HFFc6 (cell line): Measurements from ENCODE around the gene WDR31. TPM values are rescaled to one million over a fixed set of nuclear protein-coding genes. Genes with fewer than 3 reads are reported as not detected.
"Not testable (repeated sequence)": the region's sequence is repeated elsewhere in the genome, so short reads cannot be mapped to it uniquely, and the experiment has no call there.

Source experiments
- DNase-seq: peaks from one replicate; pipeline ENCODE4 v3.0.0-alpha.2; 2018
- H3K27ac Mint-ChIP-seq: 2 replicates; pipeline ENCODE4 v1.8.0; 2020; ENCODE audit warnings: mild to moderate bottlenecking, mixed read lengths
- H3K27me3 Mint-ChIP-seq: 2 replicates; pipeline ENCODE4 v1.8.0; 2021; ENCODE audit warnings: mild to moderate bottlenecking, moderate library complexity, mixed read lengths; ENCODE audit not compliant: insufficient read depth
- H3K36me3 Mint-ChIP-seq: 2 replicates; pipeline ENCODE4 v1.8.0; 2021; ENCODE audit warnings: low read depth, mixed read lengths
- H3K4me1 Mint-ChIP-seq: 2 replicates; pipeline ENCODE4 v1.8.0; 2020; ENCODE audit warnings: low read depth, mixed read lengths
- H3K4me3 Mint-ChIP-seq: 2 replicates; pipeline ENCODE4 v1.8.0; 2020; ENCODE audit warnings: mild to moderate bottlenecking, moderate library complexity, mixed read lengths
- H3K9me3 Mint-ChIP-seq: 2 replicates; pipeline ENCODE4 v1.8.0; 2020; ENCODE audit warnings: mild to moderate bottlenecking, mixed read lengths
- total RNA-seq, 6 experiments: library from RNA; stranded (reverse); fragmentation: NEBNext Ultra II Directional; extraction: Animal tissue kit (Norgen Biotek cat#: 25700); gene quantifications; 2 replicates in 1 of 6; 3 replicates in 5 of 6; pipeline ENCODE4 v1.2.3, GENCODE V29; 2021
- TF ChIP-seq, protein P1 (sequence below): fragments of 200-600 bp; sonication (generic); IDR thresholded peaks from 2 replicates; pipeline ENCODE4 v1.5.0; 2021; ENCODE audit warnings: antibody characterized with exemption, mild to moderate bottlenecking

Gene WDR31
- total RNA-seq, 6 experiments from 2014 or later, result 0.84 to 1.6 (median 1.0) TPM

DNA sequence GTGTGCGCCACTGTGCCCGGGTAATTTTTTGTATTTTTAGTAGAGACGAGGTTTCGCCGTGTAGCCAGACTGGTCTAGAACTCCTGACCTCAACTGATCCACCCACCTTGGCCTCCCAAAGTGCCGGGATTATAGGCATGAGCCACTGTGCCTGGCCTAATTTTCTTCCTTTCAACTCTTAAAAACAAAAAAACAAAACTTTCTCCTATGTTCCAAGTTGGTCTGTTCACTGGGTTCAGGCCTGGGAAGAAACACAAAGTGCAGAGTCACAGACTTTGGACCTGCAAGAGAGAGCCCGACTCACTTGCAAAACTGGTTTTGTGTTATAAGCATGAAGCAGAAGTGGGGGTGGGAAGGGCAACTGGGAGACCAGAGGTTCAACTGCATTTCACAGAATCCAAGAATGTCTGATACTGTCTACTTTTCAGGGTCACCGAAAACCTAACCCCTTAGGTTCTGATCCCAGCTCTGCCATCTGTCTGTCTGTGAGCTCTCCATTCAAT, 41.9 kb upstream of the WDR31 start:
- Mint-ChIP-seq H3K27me3 (peaks cover 3% of the 10 kb centered on the region; the same call in 1 of the 2 replicates), H3K36me3 (peaks cover 10% of the 10 kb centered on the region), H3K27ac (no peak overlapping the region), H3K4me1 (no peaks in the 10 kb centered on the region), H3K9me3 (no peaks in the 10 kb centered on the region), H3K4me3 (no peak overlapping the region)
- no peak for DNase-seq
- TF ChIP-seq, protein P1, sequence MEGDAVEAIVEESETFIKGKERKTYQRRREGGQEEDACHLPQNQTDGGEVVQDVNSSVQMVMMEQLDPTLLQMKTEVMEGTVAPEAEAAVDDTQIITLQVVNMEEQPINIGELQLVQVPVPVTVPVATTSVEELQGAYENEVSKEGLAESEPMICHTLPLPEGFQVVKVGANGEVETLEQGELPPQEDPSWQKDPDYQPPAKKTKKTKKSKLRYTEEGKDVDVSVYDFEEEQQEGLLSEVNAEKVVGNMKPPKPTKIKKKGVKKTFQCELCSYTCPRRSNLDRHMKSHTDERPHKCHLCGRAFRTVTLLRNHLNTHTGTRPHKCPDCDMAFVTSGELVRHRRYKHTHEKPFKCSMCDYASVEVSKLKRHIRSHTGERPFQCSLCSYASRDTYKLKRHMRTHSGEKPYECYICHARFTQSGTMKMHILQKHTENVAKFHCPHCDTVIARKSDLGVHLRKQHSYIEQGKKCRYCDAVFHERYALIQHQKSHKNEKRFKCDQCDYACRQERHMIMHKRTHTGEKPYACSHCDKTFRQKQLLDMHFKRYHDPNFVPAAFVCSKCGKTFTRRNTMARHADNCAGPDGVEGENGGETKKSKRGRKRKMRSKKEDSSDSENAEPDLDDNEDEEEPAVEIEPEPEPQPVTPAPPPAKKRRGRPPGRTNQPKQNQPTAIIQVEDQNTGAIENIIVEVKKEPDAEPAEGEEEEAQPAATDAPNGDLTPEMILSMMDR, result no peak

DNA sequence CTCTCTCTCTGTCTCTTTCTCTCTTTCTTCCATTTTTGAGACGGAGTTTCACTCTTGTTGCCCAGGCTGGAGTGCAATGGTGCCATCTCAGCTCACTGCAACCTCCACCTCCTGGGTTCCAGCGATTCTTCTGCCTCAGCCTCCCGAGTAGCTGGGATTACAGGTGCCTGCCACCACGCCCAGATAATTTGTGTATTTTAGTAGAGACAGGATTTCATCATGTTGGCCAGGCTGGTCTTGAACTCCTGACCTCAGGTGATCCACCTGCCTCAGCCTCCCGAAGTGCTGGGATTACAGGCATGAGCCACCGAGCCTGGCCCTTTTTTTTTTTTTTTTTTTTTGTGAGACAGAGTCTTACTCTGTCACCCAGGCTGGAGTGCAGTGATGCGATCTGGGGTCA, 41.4 kb upstream of the WDR31 start:
- H3K4me1 Mint-ChIP-seq, H3K27me3 Mint-ChIP-seq, H3K27ac Mint-ChIP-seq, DNase-seq, H3K36me3 Mint-ChIP-seq, H3K4me3 Mint-ChIP-seq, H3K9me3 Mint-ChIP-seq: not testable (repeated sequence)

GRCh38 chr9:113380869-113381378, 40.8 kb upstream of the WDR31 start:
- no peak overlapping the region for H3K27ac Mint-ChIP-seq
- H3K9me3 Mint-ChIP-seq, result no peaks in the 10 kb centered on the region
- H3K27me3 Mint-ChIP-seq, result peaks cover 3% of the 10 kb centered on the region; the same call in 1 of the 2 replicates
- 0 out of 2 replicates have a peak, but pooled peaks cover 4% of the 10 kb centered on the region for H3K36me3 Mint-ChIP-seq
- no peak overlapping the region for H3K4me3 Mint-ChIP-seq
- DNase-seq, result no peak
- H3K4me1 Mint-ChIP-seq, result no peaks in the 10 kb centered on the region
- TF ChIP-seq, protein P1, result no peak

- not testable (repeated sequence) for H3K27ac Mint-ChIP-seq, H3K27me3 Mint-ChIP-seq, H3K9me3 Mint-ChIP-seq, H3K4me3 Mint-ChIP-seq, DNase-seq, H3K36me3 Mint-ChIP-seq
- H3K4me1 Mint-ChIP-seq, result peaks cover 11% of the 10 kb centered on the region
Observed at GRCh38 chr9:113379829-113380210, 39.7 kb upstream of the WDR31 start.

- not testable (repeated sequence) for H3K27me3 Mint-ChIP-seq, H3K9me3 Mint-ChIP-seq, H3K36me3 Mint-ChIP-seq, DNase-seq, H3K4me3 Mint-ChIP-seq, H3K27ac Mint-ChIP-seq
- H3K4me1 Mint-ChIP-seq, result peaks cover 11% of the 10 kb centered on the region
Observed at GRCh38 chr9:113379094-113379828, 39.2 kb upstream of the WDR31 start.

DNA sequence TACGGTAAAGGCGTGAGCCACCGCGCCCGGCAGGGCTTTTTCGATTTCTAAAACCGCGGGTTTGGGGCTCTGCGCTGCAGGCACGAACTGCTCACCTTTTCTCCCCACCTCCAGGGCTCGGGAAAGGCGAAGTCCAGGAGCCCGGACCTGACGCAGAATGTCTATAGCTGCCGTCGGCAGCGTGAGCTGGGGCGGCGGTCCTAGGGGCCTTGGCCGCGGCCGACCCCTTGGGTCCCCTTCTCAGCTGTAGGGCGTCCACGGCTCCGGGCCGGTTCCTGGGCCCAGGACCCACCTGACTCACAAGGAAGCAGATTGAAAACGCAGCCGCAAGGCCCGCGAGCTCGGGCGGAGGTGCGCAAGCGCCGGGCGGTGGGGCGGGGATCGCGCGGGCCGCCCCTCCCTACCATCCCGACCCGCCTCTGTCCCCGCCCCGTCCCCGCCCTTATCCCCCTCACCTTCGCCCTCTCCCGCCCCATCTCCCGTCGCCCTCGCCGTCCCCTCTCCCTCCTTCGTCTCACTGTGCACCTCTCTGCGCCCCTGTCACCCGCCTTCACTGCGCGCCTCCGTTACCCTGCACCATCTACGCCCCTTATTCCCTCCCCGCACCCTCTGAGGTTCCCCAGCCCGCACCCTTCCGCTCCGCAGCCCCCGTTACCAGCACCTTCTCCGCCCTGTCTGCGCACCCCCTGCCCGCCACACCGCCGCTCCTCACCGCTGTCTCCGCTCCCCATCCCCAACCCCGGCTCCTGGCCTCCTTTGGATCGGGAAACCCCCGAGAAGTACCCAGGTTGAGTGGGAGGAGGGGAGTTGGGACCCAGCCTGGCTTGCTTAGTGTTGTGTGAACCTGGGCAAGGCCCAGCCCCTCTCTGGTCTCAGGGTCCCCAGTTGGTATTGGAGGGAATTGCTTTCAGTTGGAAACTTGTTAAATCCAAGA, 36.8 kb upstream of the WDR31 start, which contains the start of gene HDHD3:
Gene HDHD3, minus strand, starts transcription at position 353 of the 934 bp plus-strand sequence. CDS start 2,632 bp downstream, outside the sequence.
- Mint-ChIP-seq H3K4me3 (peak within 1 kb of the TSS; percentile 89), H3K27ac (peak within 1 kb of the TSS; percentile 40; the same call in 1 of the 2 replicates), H3K9me3 (no peaks in the 10 kb centered on the region), H3K27me3 (peaks cover 5% of the 10 kb centered on the region; the same call in 1 of the 2 replicates), H3K36me3 (no peaks in the 10 kb centered on the region), H3K4me1 (peaks cover 11% of the 10 kb centered on the region)
- TF ChIP-seq, protein P1, result no peak
- DNase-seq, result peak; percentile 38
